SK-N-SH treated with all-trans-retinoic acid at 6 μM for 48 hours (cell line): ENCODE results near the gene UBE4B.

ENCODE experiments used
- GLIS3 ChIP-seq: fragments of 250-450 bp; sonication (Bioruptor Pico); IDR thresholded peaks from 2 replicates; pipeline ENCODE4 v1.5.0; 2020; ENCODE audit warnings: mild to moderate bottlenecking, moderate library complexity
- OSR1 ChIP-seq: fragments of 250-450 bp; sonication (Bioruptor Pico); IDR thresholded peaks from 2 replicates; pipeline ENCODE4 v1.8.0; 2022; ENCODE audit warnings: moderate library complexity, mild to moderate bottlenecking, inconsistent platforms
- ZFP3 ChIP-seq: fragments of 250-450 bp; sonication (Bioruptor Pico); IDR thresholded peaks from 2 replicates; pipeline ENCODE4 v1.5.0; 2020; ENCODE audit warnings: mild to moderate bottlenecking, moderate library complexity
- TF ChIP-seq, protein P1 (sequence below): fragments of 250-450 bp; sonication (Bioruptor Pico); IDR thresholded peaks from 2 replicates; pipeline ENCODE4 v1.5.1; 2020; ENCODE audit warnings: low read depth, mild to moderate bottlenecking, moderate library complexity

DNA sequence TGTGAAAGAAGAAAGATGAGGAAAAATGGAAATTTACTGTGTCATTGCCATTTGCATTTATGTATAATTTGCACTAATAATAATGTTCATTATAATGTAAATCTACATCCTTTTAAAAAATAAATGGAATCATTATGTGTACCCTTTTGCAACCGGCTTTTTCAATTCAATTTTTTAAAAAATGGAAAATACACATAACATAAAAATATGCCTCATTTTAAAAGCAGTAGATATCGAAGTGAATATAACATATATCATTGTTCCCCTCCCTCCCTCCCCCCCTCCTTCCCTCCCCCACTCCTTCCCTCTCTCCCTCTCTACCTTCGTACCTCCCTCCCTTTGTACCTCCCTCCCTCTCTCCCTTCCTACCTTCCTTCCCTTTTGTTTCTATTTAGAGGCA lies 33.0 kb downstream of the UBE4B start:
- TF ChIP-seq ZFP3 (no peak), GLIS3 (CRISPR knock-in tag) (no peak), OSR1 (CRISPR knock-in tag) (no peak)
- TF ChIP-seq, protein P1, sequence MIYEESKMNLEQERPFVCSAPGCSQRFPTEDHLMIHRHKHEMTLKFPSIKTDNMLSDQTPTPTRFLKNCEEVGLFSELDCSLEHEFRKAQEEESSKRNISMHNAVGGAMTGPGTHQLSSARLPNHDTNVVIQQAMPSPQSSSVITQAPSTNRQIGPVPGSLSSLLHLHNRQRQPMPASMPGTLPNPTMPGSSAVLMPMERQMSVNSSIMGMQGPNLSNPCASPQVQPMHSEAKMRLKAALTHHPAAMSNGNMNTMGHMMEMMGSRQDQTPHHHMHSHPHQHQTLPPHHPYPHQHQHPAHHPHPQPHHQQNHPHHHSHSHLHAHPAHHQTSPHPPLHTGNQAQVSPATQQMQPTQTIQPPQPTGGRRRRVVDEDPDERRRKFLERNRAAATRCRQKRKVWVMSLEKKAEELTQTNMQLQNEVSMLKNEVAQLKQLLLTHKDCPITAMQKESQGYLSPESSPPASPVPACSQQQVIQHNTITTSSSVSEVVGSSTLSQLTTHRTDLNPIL (CRISPR knock-in tag): no peak
